HAP-1 (cell line): Measurements from ENCODE around the gene CDKAL1.

Experiments
- DNase-seq, 2 experiments: peaks; one replicate each; pipeline ENCODE4 v3.0.0-alpha.2; 2016 to 2020; ENCODE audit warnings: low spot score in 2 of 2
- H3K27me3 ChIP-seq: fragments of 250-450 bp; sonication (Bioruptor Pico); 2 replicates; pipeline ENCODE4 v1.5.1; 2020; ENCODE audit warnings: low read depth, mild to moderate bottlenecking, moderate library complexity
- H3K36me3 ChIP-seq: fragments of 250-450 bp; sonication (Bioruptor Pico); replicated peaks from 2 replicates; pipeline ENCODE4 v1.5.1; 2020; ENCODE audit warnings: mild to moderate bottlenecking
- H3K4me1 ChIP-seq: fragments of 250-450 bp; sonication (Bioruptor Pico); 2 replicates; pipeline ENCODE4 v1.5.1; 2020; ENCODE audit warnings: mild to moderate bottlenecking
- H3K4me3 ChIP-seq: fragments of 250-450 bp; sonication (Bioruptor Pico); 2 replicates; pipeline ENCODE4 v1.5.1; 2020; ENCODE audit warnings: mild to moderate bottlenecking, moderate library complexity
- H3K9me3 ChIP-seq: fragments of 250-450 bp; sonication (Bioruptor Pico); 2 replicates; pipeline ENCODE4 v1.5.1; 2020; ENCODE audit warnings: mild to moderate bottlenecking, moderate library complexity
- in situ Hi-C: fragments of 300-500 bp; cut with MboI; formaldehyde crosslinking; loops from 3 replicates; pipeline ENCODE4 v1.14.3; 2020; ENCODE audit warnings: low sequenced_read_pairs, inconsistent platforms, mixed read lengths

CDKAL1 gene

GRCh38 chr6:21115111-21115510, 580.9 kb downstream of the CDKAL1 start:
- H3K9me3 ChIP-seq = no peaks in the 10 kb centered on the region
- DNase-seq = peak; percentile 59 to 95
- H3K27me3 ChIP-seq = no peaks in the 10 kb centered on the region
- in situ Hi-C loops = no loop called here
- H3K4me3 ChIP-seq = no peak overlapping the region
- no peaks in the 10 kb centered on the region for H3K36me3 ChIP-seq
- H3K4me1 ChIP-seq = peaks cover 30% of the 10 kb centered on the region

GRCh38 chr6:21116736-21117135, 582.5 kb downstream of the CDKAL1 start:
- no peak overlapping the region for H3K4me3 ChIP-seq
- no peak for DNase-seq
- no peaks in the 10 kb centered on the region for H3K36me3 ChIP-seq
- no peaks in the 10 kb centered on the region for H3K9me3 ChIP-seq
- peaks cover 23% of the 10 kb centered on the region for H3K4me1 ChIP-seq
- in situ Hi-C loops = no loop called here
- H3K27me3 ChIP-seq = no peaks in the 10 kb centered on the region

GRCh38 chr6:21118216-21118780, 584.0 kb downstream of the CDKAL1 start:
- H3K4me3 ChIP-seq = no peak overlapping the region
- H3K4me1 ChIP-seq = peaks cover 25% of the 10 kb centered on the region
- H3K27me3 ChIP-seq = no peaks in the 10 kb centered on the region
- no peak for DNase-seq
- no peaks in the 10 kb centered on the region for H3K9me3 ChIP-seq
- no peaks in the 10 kb centered on the region for H3K36me3 ChIP-seq
- in situ Hi-C loops = no loop called here

- Histone ChIP-seq H3K27me3 (no peaks in the 10 kb centered on the region), H3K4me3 (no peak overlapping the region), H3K4me1 (peaks cover 7% of the 10 kb centered on the region), H3K9me3 (no peaks in the 10 kb centered on the region), H3K36me3 (no peaks in the 10 kb centered on the region)
- in situ Hi-C loops = no loop called here
- DNase-seq = no peak
Measured at GRCh38 chr6:21121636-21122136, 587.4 kb downstream of the CDKAL1 start.

GRCh38 chr6:21123507-21124436, 589.5 kb downstream of the CDKAL1 start:
- H3K4me3 ChIP-seq = no peak overlapping the region
- no peaks in the 10 kb centered on the region for H3K36me3 ChIP-seq
- H3K27me3 ChIP-seq = no peaks in the 10 kb centered on the region
- no peaks in the 10 kb centered on the region for H3K9me3 ChIP-seq
- no peak for DNase-seq
- in situ Hi-C loops = no loop called here
- peaks cover 7% of the 10 kb centered on the region for H3K4me1 ChIP-seq

GRCh38 chr6:21128601-21129000, 594.3 kb downstream of the CDKAL1 start:
- no peaks in the 10 kb centered on the region for H3K9me3 ChIP-seq
- no peaks in the 10 kb centered on the region for H3K36me3 ChIP-seq
- in situ Hi-C loops = no loop called here
- H3K4me3 ChIP-seq = no peak overlapping the region
- no peaks in the 10 kb centered on the region for H3K27me3 ChIP-seq
- H3K4me1 ChIP-seq = peaks cover 31% of the 10 kb centered on the region
- DNase-seq = no peak

GRCh38 chr6:21131406-21131805, 597.1 kb downstream of the CDKAL1 start:
- Histone ChIP-seq H3K36me3 (no peaks in the 10 kb centered on the region), H3K4me1 (peaks cover 42% of the 10 kb centered on the region), H3K9me3 (no peaks in the 10 kb centered on the region), H3K27me3 (no peaks in the 10 kb centered on the region), H3K4me3 (no peak overlapping the region)
- in situ Hi-C loops = no loop called here
- peak in 1 of 2 experiments; percentile 82 for DNase-seq

GRCh38 chr6:21132446-21132845, 598.2 kb downstream of the CDKAL1 start:
- Histone ChIP-seq H3K9me3 (no peaks in the 10 kb centered on the region), H3K27me3 (no peaks in the 10 kb centered on the region), H3K36me3 (no peaks in the 10 kb centered on the region), H3K4me3 (no peak overlapping the region), H3K4me1 (peaks cover 46% of the 10 kb centered on the region)
- in situ Hi-C loops = no loop called here
- DNase-seq = no peak

GRCh38 chr6:21132856-21133838, 598.9 kb downstream of the CDKAL1 start:
- no peaks in the 10 kb centered on the region for H3K27me3 ChIP-seq
- in situ Hi-C loops = no loop called here
- H3K9me3 ChIP-seq = no peaks in the 10 kb centered on the region
- peak in 1 of 2 experiments; percentile 35 for DNase-seq
- H3K36me3 ChIP-seq = no peaks in the 10 kb centered on the region
- peaks cover 53% of the 10 kb centered on the region for H3K4me1 ChIP-seq
- no peak overlapping the region for H3K4me3 ChIP-seq

GRCh38 chr6:21133901-21134300, 599.6 kb downstream of the CDKAL1 start:
- Histone ChIP-seq H3K4me3 (no peak overlapping the region), H3K27me3 (no peaks in the 10 kb centered on the region), H3K36me3 (no peaks in the 10 kb centered on the region), H3K9me3 (no peaks in the 10 kb centered on the region), H3K4me1 (peaks cover 61% of the 10 kb centered on the region)
- in situ Hi-C loops = no loop called here
- DNase-seq = no peak

GRCh38 chr6:21134356-21134755, 600.1 kb downstream of the CDKAL1 start:
- no peak overlapping the region for H3K4me3 ChIP-seq
- no peaks in the 10 kb centered on the region for H3K27me3 ChIP-seq
- peaks cover 63% of the 10 kb centered on the region for H3K4me1 ChIP-seq
- no peaks in the 10 kb centered on the region for H3K36me3 ChIP-seq
- H3K9me3 ChIP-seq = no peaks in the 10 kb centered on the region
- in situ Hi-C loops = no loop called here
- DNase-seq = no peak

GRCh38 chr6:21135484-21136013, 601.3 kb downstream of the CDKAL1 start:
- in situ Hi-C loops = no loop called here
- peaks cover 61% of the 10 kb centered on the region for H3K4me1 ChIP-seq
- H3K4me3 ChIP-seq = no peak overlapping the region

GRCh38 chr6:21137700-21138335, 603.6 kb downstream of the CDKAL1 start:
- Histone ChIP-seq H3K4me3 (no peak overlapping the region), H3K27me3 (no peaks in the 10 kb centered on the region), H3K36me3 (no peaks in the 10 kb centered on the region), H3K4me1 (peaks cover 41% of the 10 kb centered on the region), H3K9me3 (no peaks in the 10 kb centered on the region)
- no peak for DNase-seq
- in situ Hi-C loops = no loop called here

More at GRCh38 chr6:21135484-21136013, 601.3 kb downstream of the CDKAL1 start:
- Histone ChIP-seq H3K36me3 (no peaks in the 10 kb centered on the region), H3K9me3 (no peaks in the 10 kb centered on the region), H3K27me3 (no peaks in the 10 kb centered on the region)
- DNase-seq = no peak
